WTC11 (cell line): ENCODE results near the gene PKP3.

Source experiments
- SP1 ChIP-seq: sonication (generic); formaldehyde crosslinking; conservative IDR thresholded peaks from 2 replicates; pipeline ENCODE4 v1.8.1; 2022; ENCODE audit warnings: missing genetic modification reagents
- TF ChIP-seq, protein P1 (sequence below): sonication (generic); formaldehyde crosslinking; IDR thresholded peaks from 2 replicates; pipeline ENCODE4 v1.8.0; 2022; ENCODE audit warnings: mild to moderate bottlenecking, missing genetic modification reagents

DNA sequence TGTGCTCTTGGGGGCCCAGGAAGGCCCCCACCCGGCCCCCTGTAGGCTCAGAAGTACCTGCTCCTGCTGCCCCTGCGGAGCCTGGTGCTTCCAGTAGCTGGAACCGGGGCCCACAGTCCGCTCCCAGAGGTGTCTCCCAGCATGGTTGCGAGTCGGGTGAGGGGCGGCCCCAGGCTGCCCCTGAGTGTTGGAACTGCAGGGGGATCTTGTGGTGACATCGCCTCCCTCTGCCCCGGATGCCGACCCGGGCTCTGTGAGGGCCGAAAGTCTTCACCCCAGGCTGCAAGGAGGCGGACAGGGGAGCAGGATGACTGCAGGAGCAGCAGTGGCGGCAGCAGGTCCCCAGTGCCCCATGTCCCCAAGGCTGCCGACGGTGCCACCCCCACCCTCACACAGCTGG is 9.5 kb upstream of the PKP3 start:
- TF ChIP-seq SP1 (CRISPR knock-in tag) = no peak
- TF ChIP-seq, protein P1, sequence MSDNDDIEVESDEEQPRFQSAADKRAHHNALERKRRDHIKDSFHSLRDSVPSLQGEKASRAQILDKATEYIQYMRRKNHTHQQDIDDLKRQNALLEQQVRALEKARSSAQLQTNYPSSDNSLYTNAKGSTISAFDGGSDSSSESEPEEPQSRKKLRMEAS = no peak
